ENCODE results near the gene C1QTNF3. TPM values are rescaled to one million over a fixed set of nuclear protein-coding genes. Genes with fewer than 3 reads are reported as not detected.
"Not testable (repeated sequence)": the region's sequence is repeated elsewhere in the genome, so short reads cannot be mapped to it uniquely, and the experiment has no call there.

Gene C1QTNF3
- total RNA-seq, 2 donors from 2014 or later: 2.7 to 4.6 TPM

DNA sequence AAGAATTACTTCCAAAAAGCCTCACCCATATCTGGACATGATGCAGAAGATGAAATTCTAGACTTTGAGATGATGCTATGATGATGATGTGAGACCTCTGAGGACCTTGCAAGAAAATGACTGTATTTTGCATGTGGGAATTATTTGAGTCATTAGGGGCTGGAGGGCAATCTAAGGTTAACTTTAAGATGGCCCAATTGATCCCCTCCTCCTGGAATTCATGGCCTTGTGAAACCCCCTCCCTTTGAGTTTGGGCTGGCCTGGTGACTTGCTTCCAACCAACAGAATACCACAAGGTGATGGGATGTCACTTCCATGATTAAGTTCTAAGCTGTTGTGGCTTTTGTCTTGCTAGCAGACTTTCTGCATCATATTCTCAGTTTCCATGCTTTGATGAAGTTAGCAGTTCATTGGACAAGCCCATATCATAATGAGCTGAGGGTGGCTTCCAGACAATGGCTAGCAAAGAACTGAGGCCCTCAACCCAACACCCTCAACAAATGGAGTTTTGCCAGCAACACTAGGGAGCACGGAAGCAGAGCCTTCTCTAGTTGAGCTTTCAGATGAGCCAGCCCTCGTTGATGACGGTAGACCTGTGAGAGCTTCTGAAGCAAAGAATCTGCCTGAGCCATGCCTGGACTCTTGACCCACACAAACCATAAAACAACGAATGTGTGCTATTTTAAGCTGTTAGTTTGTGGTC, 27.7 kb downstream of the C1QTNF3 start:
- intact Hi-C loops (cut with DNase I): no loop called here
- TF ChIP-seq, protein P1, sequence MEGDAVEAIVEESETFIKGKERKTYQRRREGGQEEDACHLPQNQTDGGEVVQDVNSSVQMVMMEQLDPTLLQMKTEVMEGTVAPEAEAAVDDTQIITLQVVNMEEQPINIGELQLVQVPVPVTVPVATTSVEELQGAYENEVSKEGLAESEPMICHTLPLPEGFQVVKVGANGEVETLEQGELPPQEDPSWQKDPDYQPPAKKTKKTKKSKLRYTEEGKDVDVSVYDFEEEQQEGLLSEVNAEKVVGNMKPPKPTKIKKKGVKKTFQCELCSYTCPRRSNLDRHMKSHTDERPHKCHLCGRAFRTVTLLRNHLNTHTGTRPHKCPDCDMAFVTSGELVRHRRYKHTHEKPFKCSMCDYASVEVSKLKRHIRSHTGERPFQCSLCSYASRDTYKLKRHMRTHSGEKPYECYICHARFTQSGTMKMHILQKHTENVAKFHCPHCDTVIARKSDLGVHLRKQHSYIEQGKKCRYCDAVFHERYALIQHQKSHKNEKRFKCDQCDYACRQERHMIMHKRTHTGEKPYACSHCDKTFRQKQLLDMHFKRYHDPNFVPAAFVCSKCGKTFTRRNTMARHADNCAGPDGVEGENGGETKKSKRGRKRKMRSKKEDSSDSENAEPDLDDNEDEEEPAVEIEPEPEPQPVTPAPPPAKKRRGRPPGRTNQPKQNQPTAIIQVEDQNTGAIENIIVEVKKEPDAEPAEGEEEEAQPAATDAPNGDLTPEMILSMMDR (IDR thresholded peaks at IDR 0.05): no peak
- H3K27ac ChIP-seq: peak overlapping the region; percentile 41

DNA sequence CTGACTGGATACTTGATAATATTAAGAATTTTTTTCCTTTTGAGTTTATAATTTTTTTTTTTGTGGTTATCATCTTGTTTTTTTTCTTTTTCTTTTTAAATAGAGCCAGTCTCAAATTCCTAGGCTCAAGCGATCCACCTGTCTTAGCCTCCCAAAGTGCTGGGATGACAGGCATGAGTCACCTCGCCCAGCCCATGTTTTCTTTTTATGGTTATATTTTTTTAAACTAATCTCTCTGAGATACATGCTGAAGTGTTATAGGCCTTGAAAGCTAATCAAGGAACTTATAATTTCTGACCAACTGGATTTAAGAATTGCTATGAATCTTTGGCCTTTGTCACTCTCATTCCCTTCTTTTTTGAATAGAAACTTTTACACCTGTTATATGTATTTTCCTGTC, 28.4 kb downstream of the C1QTNF3 start:
- H3K9ac ChIP-seq (ENCODE audit: low read depth in 2 of 2, low read length in 2 of 2): no peak overlapping the region
- H3K4me1 ChIP-seq: peaks cover 4% of the 10 kb centered on the region
- DNase-seq: no peak
- TF ChIP-seq, protein P1 (IDR thresholded peaks at IDR 0.05): no peak
- peak overlapping the region; percentile 41 for H3K27ac ChIP-seq
- H3K4me3 ChIP-seq: no peak overlapping the region
- no peaks in the 10 kb centered on the region for H3K36me3 ChIP-seq
- intact Hi-C loops (cut with DNase I): no loop called here
- no peaks in the 10 kb centered on the region for H3K27me3 ChIP-seq
- no peaks in the 10 kb centered on the region for H3K9me3 ChIP-seq

More for the DNA sequence above, 27.7 kb downstream of the C1QTNF3 start:
- Histone ChIP-seq H3K4me1 (peaks cover 4% of the 10 kb centered on the region), H3K9ac (ENCODE audit: low read depth in 2 of 2, low read length in 2 of 2) (no peak overlapping the region), H3K9me3 (no peaks in the 10 kb centered on the region), H3K36me3 (no peaks in the 10 kb centered on the region), H3K4me3 (no peak overlapping the region), H3K27me3 (no peaks in the 10 kb centered on the region)
- no peak for DNase-seq

DNA sequence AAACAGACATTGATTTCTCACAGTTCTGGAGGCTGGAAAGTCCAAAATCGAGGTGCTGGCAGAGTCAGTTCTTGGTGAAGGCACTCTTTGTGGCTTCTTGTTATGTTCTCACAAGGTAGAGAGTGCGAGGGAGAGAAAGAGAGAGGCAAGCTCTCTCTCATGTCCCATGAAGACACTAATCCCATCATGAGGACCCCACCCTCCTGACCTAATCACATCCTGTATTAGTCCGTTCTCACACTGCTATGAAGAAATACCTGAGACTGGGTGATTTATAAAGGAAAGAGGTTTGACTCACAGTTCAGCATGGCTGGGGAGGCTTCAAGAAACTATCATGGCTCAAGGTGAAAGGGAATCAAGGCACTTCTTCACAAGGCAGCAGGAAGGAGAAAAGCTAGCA, 29.5 kb downstream of the C1QTNF3 start:
- H3K9ac ChIP-seq (ENCODE audit: low read depth in 2 of 2, low read length in 2 of 2): no peak overlapping the region
- H3K27me3 ChIP-seq: no peaks in the 10 kb centered on the region
- intact Hi-C loops (cut with DNase I): no loop called here
- no peaks in the 10 kb centered on the region for H3K36me3 ChIP-seq
- DNase-seq: no peak
- no peak overlapping the region for H3K27ac ChIP-seq
- no peak overlapping the region for H3K4me3 ChIP-seq
- H3K9me3 ChIP-seq: no peaks in the 10 kb centered on the region
- TF ChIP-seq, protein P1 (IDR thresholded peaks at IDR 0.05): no peak
- H3K4me1 ChIP-seq: peaks cover 4% of the 10 kb centered on the region

DNA sequence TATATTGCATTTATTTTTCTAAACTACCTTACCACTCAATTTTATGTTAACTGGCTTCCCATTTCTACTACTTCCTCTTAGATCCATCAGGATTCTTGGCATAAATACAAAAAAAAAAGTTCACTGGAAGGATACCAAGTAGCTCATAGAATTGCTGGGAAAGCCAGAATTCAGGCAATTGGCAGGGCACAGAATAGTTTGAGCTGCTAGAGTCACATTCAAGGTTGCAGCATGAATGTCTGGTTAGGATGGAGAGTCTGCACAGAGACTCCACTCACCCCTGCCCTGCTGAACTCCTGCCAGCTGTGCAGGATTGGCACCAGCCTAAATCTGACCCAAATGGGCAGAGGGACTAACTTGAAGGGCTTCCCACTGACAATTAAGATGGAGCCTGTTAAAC, 30.2 kb downstream of the C1QTNF3 start:
- Histone ChIP-seq H3K27me3 (no peaks in the 10 kb centered on the region), H3K27ac (no peak overlapping the region), H3K9ac (ENCODE audit: low read depth in 2 of 2, low read length in 2 of 2) (no peak overlapping the region), H3K36me3 (no peaks in the 10 kb centered on the region), H3K4me3 (no peak overlapping the region), H3K4me1 (peaks cover 4% of the 10 kb centered on the region), H3K9me3 (no peaks in the 10 kb centered on the region)
- TF ChIP-seq, protein P1 (IDR thresholded peaks at IDR 0.05): no peak
- no peak for DNase-seq
- intact Hi-C loops (cut with DNase I): no loop called here

DNA sequence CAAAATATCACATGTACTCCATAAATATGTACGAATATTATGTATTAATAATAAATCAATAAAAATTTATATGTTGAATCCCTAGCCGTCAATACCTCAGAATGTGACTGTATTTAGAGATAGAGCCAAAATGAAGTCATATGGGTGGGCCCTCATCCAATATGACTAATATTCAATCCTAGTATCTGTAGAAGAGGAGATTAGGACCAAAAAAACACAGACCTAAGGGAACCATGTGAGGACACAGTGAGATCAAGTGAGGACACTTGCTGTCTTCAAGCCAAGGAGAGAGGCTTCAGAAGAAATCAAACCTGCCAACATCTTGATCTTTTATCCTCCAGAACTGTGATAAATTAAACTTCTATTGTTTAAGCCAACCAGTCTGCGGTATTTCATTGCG, 31.5 kb downstream of the C1QTNF3 start:
- intact Hi-C loops (cut with DNase I): no loop called here
- no peaks in the 10 kb centered on the region for H3K9me3 ChIP-seq
- H3K27ac ChIP-seq: no peak overlapping the region
- peaks cover 4% of the 10 kb centered on the region for H3K4me1 ChIP-seq
- no peak overlapping the region for H3K9ac ChIP-seq (ENCODE audit: low read depth in 2 of 2, low read length in 2 of 2)
- H3K4me3 ChIP-seq: no peak overlapping the region
- DNase-seq: no peak
- TF ChIP-seq, protein P1 (IDR thresholded peaks at IDR 0.05): no peak
- H3K36me3 ChIP-seq: no peaks in the 10 kb centered on the region
- H3K27me3 ChIP-seq: no peaks in the 10 kb centered on the region

DNA sequence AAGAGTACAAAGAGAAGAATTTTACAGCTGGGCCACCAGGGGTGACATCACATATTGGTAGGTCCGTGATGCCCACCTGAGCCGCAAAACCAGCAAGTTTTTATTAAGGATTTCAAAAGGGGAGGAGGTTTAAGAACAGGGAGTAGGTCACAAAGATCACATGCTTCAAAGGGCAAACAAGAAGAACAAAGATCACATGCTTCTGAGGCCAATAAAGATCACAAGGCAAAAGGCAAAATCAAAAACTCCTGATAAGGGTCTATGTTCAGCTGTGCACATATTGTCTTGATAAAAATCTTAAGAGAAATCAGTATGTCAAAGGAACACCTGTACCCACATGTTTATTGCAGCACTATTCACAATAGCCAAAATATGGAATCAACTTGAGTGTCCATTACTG, 32.9 kb downstream of the C1QTNF3 start:
- H3K36me3 ChIP-seq; H3K27me3 ChIP-seq; H3K9ac ChIP-seq (ENCODE audit: low read depth in 2 of 2, low read length in 2 of 2); DNase-seq; H3K4me1 ChIP-seq; H3K4me3 ChIP-seq; H3K9me3 ChIP-seq; intact Hi-C loops (cut with DNase I): not testable (repeated sequence)
- peak overlapping the region; percentile 96 for H3K27ac ChIP-seq

Data from colonic mucosa (tissue), 4 donors.